Left lung (tissue), 14 donors: ENCODE data around the gene SORCS3. TPM values are rescaled to one million over a fixed set of nuclear protein-coding genes. Genes with fewer than 3 reads are reported as not detected.

ENCODE experiments used
- ATAC-seq: fragments of 200-7000 bp; cut with Tn5 transposase; one replicate; pipeline ENCODE4 v1.9.1; 2020; ENCODE audit warnings: moderate library complexity
- DNase-seq, 4 donors: peaks; one replicate each; pipeline ENCODE4 v3.0.0-alpha.2; 2013 to 2020
- H3K27ac ChIP-seq, 2 donors: fragments of 200-600 bp; sonication (generic) in 1 of 2; one replicate each; pipeline versions ENCODE4 v1.5.0 to v1.8.0; 2020 to 2021
- H3K27me3 ChIP-seq, 2 donors: fragments of 200-600 bp; sonication (generic) in 1 of 2; one replicate each; pipeline versions ENCODE4 v1.5.0 to v1.8.0; 2020 to 2021
- H3K36me3 ChIP-seq, 2 donors: fragments of 200-600 bp; sonication (generic) in 1 of 2; one replicate each; pipeline versions ENCODE4 v1.5.0 to v1.8.0; 2020 to 2021
- H3K4me1 ChIP-seq, 2 donors: fragments of 200-600 bp; one replicate each; pipeline ENCODE4 v1.8.0; 2021
- H3K4me3 ChIP-seq, 2 donors: fragments of 200-600 bp; sonication (generic) in 1 of 2; one replicate each; pipeline versions ENCODE4 v1.5.0 to v1.8.0; 2020 to 2021; ENCODE audit warnings: mild to moderate bottlenecking in 1 of 2
- H3K9me3 ChIP-seq, 2 donors: fragments of 200-600 bp; sonication (generic) in 1 of 2; one replicate each; pipeline versions ENCODE4 v1.5.0 to v1.8.0; 2020 to 2021
- intact Hi-C, 2 donors: fragments of 100-400 bp; cut with DNase I; formaldehyde crosslinking; loops; one replicate each; pipeline versions ENCODE4 v1.11.2 to v1.14.2; 2022
- long read RNA-seq, 12 donors: library from polyadenylated mRNA in 2 of 12; unstranded in 2 of 12; transcript quantifications; one replicate each; pipeline ENCODE4 v2.0.0 and lab custom pipeline, GENCODE V29; 2019 to 2026
- polyA plus RNA-seq, 6 donors: library from polyadenylated mRNA; unstranded; fragments of 120-200 nt; gene quantifications; one replicate each; pipeline ENCODE4 v1.2.1, GENCODE V29; 2013; ENCODE audit not compliant: insufficient read length in 6 of 6
- total RNA-seq, 2 donors: library from RNA; stranded (reverse); fragmentation: NEBNext Ultra II Directional; extraction: Animal tissue kit (Norgen Biotek cat#: 25700); gene quantifications; one replicate each; pipeline ENCODE4 v1.2.1, GENCODE V29; 2021
- TF ChIP-seq, protein P1 (sequence below), 2 donors: fragments of 200-600 bp; sonication (generic) in 1 of 2; IDR thresholded peaks; one replicate each; pipeline versions ENCODE4 v1.5.0 to v1.8.0; 2021; ENCODE audit warnings: antibody characterized with exemption in 2 of 2
- donor health status: DM: no; HTN: yes; CAD: no.
- donor health status: DM: no; HTN: no; CAD: no.

Gene SORCS3
- total RNA-seq (not detected), polyA plus RNA-seq (under 1 TPM; 0.05 to 0.24 (median 0.06) TPM)
- long read RNA-seq, donor 1 = 0 reads
- long read RNA-seq, donor 2 = 0 reads
- long read RNA-seq, donor 3 = 0 reads
- long read RNA-seq, donor 4 = 0 reads
- long read RNA-seq, donor 5 = 0 reads
- long read RNA-seq, donor 6 = 0 reads
- long read RNA-seq, donor 7 = 0 reads
- long read RNA-seq, donor 8 = 0 reads
- long read RNA-seq, donor 9 = 0 reads
- long read RNA-seq, donor 10 = 0 reads
- long read RNA-seq, donor 11, partial matches to known transcripts = 6 of 6 reads
- long read RNA-seq, donor 11, other reads (novel, unspliced or antisense) = 0 of 6 reads
- long read RNA-seq, donor 12 = 0 reads

DNA sequence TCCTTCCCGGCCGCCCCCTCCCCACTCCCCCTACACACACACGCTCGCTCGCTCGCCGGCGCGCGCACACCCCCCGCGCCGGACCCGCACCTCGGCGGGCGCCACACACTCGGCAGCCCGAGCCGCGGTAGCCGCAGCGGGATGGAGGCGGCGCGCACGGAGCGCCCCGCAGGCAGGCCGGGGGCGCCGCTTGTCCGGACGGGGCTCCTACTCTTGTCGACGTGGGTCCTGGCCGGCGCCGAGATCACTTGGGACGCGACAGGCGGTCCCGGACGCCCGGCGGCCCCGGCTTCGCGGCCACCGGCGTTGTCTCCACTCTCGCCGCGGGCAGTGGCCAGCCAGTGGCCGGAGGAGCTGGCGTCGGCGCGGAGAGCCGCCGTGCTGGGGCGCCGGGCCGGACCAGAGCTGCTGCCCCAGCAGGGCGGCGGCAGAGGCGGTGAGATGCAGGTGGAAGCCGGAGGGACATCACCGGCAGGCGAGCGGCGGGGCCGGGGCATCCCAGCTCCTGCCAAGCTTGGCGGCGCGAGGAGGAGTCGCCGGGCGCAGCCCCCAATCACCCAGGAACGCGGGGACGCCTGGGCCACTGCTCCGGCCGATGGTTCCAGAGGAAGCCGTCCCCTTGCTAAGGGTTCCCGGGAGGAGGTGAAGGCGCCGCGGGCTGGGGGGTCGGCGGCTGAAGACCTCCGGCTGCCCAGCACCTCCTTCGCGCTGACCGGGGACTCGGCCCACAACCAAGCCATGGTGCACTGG lies at the start of gene SORCS3:
SORCS3 (plus strand) TSS at position 104 of the 750 bp plus-strand sequence.
- Histone ChIP-seq H3K4me1 (no peaks in the 10 kb centered on the region), H3K27me3 (peaks cover 54 to 98% of the 10 kb centered on the region in 2 donors), H3K27ac (no peak within 1 kb of the TSS), H3K4me3 (no peak within 1 kb of the TSS), H3K36me3 (no peaks in the 10 kb centered on the region), H3K9me3 (no peaks in the 10 kb centered on the region)
- TF ChIP-seq, protein P1, sequence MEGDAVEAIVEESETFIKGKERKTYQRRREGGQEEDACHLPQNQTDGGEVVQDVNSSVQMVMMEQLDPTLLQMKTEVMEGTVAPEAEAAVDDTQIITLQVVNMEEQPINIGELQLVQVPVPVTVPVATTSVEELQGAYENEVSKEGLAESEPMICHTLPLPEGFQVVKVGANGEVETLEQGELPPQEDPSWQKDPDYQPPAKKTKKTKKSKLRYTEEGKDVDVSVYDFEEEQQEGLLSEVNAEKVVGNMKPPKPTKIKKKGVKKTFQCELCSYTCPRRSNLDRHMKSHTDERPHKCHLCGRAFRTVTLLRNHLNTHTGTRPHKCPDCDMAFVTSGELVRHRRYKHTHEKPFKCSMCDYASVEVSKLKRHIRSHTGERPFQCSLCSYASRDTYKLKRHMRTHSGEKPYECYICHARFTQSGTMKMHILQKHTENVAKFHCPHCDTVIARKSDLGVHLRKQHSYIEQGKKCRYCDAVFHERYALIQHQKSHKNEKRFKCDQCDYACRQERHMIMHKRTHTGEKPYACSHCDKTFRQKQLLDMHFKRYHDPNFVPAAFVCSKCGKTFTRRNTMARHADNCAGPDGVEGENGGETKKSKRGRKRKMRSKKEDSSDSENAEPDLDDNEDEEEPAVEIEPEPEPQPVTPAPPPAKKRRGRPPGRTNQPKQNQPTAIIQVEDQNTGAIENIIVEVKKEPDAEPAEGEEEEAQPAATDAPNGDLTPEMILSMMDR (IDR thresholded peaks at IDR 0.05) = no peak
- DNase-seq (peak in 1 of 4 donors; percentile 68), ATAC-seq (no peak)
- intact Hi-C loops = no loop called here

DNA sequence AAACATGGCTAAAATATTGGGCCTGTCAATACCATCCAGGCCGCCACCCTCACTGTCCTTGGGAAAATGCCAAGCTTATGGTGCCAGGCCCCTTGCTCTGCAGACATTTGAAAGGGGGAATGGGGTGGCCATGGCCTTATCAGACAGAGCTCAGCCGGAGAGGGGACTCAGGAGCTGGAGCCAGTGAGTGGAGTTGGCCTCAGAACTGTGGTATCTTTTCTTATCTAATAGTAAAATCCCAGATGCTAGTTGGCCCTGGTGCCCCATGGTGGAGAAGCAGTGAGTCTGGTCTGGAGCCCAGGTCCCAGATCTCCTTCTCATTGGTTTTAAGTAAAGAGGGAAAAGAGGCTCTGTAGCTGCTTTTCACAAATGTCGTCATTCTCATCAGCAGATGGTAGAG lies 49.6 kb upstream of the SORCS3 start:
- H3K4me3 ChIP-seq = no peak overlapping the region
- peaks cover 0 to 16% of the 10 kb centered on the region in 2 donors for H3K27me3 ChIP-seq
- H3K4me1 ChIP-seq = no peaks in the 10 kb centered on the region
- TF ChIP-seq, protein P1 (IDR thresholded peaks at IDR 0.05) = no peak
- ATAC-seq = no peak
- no peak overlapping the region for H3K27ac ChIP-seq
- H3K36me3 ChIP-seq = no peaks in the 10 kb centered on the region
- no peaks in the 10 kb centered on the region for H3K9me3 ChIP-seq
- intact Hi-C loops = no loop called here
- no peak for DNase-seq

DNA sequence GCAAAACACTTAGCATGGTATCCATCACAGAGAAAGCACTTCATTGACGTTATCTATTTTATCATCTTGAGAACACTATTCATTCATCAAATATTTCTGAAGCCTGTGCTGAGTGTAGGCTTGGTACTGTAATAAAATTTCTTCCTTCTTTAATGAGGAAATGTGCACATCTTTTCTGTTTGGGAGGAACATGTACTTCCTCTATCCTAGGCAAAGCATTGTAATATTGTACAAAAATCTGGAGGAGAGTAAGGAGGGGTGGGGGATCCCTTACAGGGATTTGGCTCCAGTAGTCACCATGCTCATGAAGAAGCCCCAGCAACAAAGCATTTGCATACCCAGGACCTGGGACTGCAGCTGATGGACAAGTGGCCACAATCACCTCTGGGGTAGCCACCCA lies 39.9 kb upstream of the SORCS3 start:
- no peaks in the 10 kb centered on the region for H3K9me3 ChIP-seq
- no peaks in the 10 kb centered on the region for H3K4me1 ChIP-seq
- H3K27ac ChIP-seq = peak overlapping the region in 1 of 2 donors; percentile 7
- H3K4me3 ChIP-seq = no peak overlapping the region
- ATAC-seq (no peak), DNase-seq (no peak)
- peaks cover 0 to 15% of the 10 kb centered on the region in 2 donors for H3K27me3 ChIP-seq
- no peaks in the 10 kb centered on the region for H3K36me3 ChIP-seq
- intact Hi-C loops = no loop called here
- TF ChIP-seq, protein P1 (IDR thresholded peaks at IDR 0.05) = no peak

DNA sequence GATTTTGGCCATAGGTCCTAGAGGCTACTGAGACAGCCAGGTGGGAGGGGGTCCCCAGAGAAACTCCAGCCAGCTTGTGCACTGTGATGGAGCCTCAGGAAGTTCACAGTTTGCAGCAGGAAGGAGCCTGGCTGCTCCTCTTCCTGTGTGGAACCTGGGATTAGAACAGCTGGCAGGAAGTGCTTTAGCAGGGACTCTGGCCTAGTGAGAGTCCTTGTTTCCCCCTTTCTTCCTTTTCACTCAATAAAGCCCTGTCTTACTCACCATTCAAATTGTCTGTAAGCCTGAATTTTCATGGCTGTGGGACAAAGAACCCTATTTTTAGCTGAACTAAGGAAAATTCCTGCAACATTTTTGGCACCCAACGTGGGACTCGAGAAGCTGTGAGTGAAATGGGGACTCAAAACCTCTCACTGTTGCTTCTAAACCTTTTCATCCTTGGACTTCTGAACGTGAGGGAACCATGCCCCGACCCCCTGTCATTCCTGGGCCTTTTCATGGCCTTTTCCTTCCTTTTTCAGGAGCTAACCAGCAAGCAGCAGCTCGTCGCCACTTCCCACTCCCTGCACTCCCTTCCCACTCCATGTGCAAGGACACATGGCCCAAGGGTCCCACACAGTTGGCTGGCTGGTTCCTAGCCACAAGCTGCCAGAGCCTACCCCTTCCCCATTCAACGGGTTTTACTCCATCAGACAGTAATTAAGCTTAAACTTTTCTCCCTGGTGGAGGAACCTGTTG lies 32.8 kb upstream of the SORCS3 start:
- H3K4me1 ChIP-seq = no peaks in the 10 kb centered on the region
- DNase-seq (no peak), ATAC-seq (no peak)
- H3K27ac ChIP-seq = no peak overlapping the region
- intact Hi-C loops = no loop called here
- H3K27me3 ChIP-seq = peaks cover 0 to 9% of the 10 kb centered on the region in 2 donors
- H3K4me3 ChIP-seq = no peak overlapping the region
- no peaks in the 10 kb centered on the region for H3K36me3 ChIP-seq
- H3K9me3 ChIP-seq = peaks cover 0 to 25% of the 10 kb centered on the region in 2 donors
- TF ChIP-seq, protein P1 (IDR thresholded peaks at IDR 0.05) = no peak
